Measurements from ENCODE around the gene PLLP.

Gene PLLP

GRCh38 chr16:57263541-57264351 lies 20.7 kb downstream of the PLLP start:
- no peak for TF ChIP-seq CTCF (IDR thresholded peaks at IDR 0.05; ENCODE audit: low read depth, low read length)
- DNase-seq (ENCODE audit: extremely low read depth, low read depth): no peak

- no peak for TF ChIP-seq CTCF (IDR thresholded peaks at IDR 0.05; ENCODE audit: low read depth, low read length)
- DNase-seq (ENCODE audit: extremely low read depth, low read depth): no peak
Measured at GRCh38 chr16:57262841-57263540, 21.5 kb downstream of the PLLP start.

GRCh38 chr16:57261806-57262205 lies 22.7 kb downstream of the PLLP start:
- no peak for TF ChIP-seq CTCF (IDR thresholded peaks at IDR 0.05; ENCODE audit: low read depth, low read length)
- DNase-seq (ENCODE audit: extremely low read depth, low read depth): no peak

GRCh38 chr16:57260294-57260929 lies 24.1 kb downstream of the PLLP start:
- no peak for DNase-seq (ENCODE audit: extremely low read depth, low read depth)
- no peak for TF ChIP-seq CTCF (IDR thresholded peaks at IDR 0.05; ENCODE audit: low read depth, low read length)

GRCh38 chr16:57258910-57259475 lies 25.5 kb downstream of the PLLP start:
- no peak for DNase-seq (ENCODE audit: extremely low read depth, low read depth)
- no peak for TF ChIP-seq CTCF (IDR thresholded peaks at IDR 0.05; ENCODE audit: low read depth, low read length)

- DNase-seq (ENCODE audit: extremely low read depth, low read depth): no peak
- TF ChIP-seq CTCF (IDR thresholded peaks at IDR 0.05; ENCODE audit: low read depth, low read length): no peak
Measured at GRCh38 chr16:57258226-57258909, 26.1 kb downstream of the PLLP start.

Measured in AG09319 (cell line).